Measurements from ENCODE around the gene SUSD5.

SUSD5 gene

GRCh38 chr3:33218446-33219174, at the start of gene SUSD5:
SUSD5 (minus strand) TSS chr3:33218810; CDS start chr3:33218797, 13 bp downstream.
- peak; percentile 51 for DNase-seq (ENCODE audit: low read depth)

GRCh38 chr3:33260104-33260503, 41.5 kb upstream of the SUSD5 start:
- no peak for DNase-seq (ENCODE audit: low read depth)

GRCh38 chr3:33256249-33256648, 37.6 kb upstream of the SUSD5 start:
- DNase-seq (ENCODE audit: low read depth) = no peak

- peak; percentile 23 for DNase-seq (ENCODE audit: low read depth)
These were observed 32.1 kb upstream of the SUSD5 start for GRCh38 chr3:33250712-33251111.

- no peak for DNase-seq (ENCODE audit: low read depth)
These were observed 28.2 kb upstream of the SUSD5 start for GRCh38 chr3:33246786-33247185.

- DNase-seq (ENCODE audit: low read depth) = no peak
These were observed 21.7 kb upstream of the SUSD5 start for GRCh38 chr3:33240261-33240660.

GRCh38 chr3:33238923-33239322, 20.3 kb upstream of the SUSD5 start:
- no peak for DNase-seq (ENCODE audit: low read depth)

- no peak for DNase-seq (ENCODE audit: low read depth)
These were observed 18.8 kb upstream of the SUSD5 start for GRCh38 chr3:33237439-33237838.

GRCh38 chr3:33236005-33236404, 17.4 kb upstream of the SUSD5 start:
- DNase-seq (ENCODE audit: low read depth) = no peak

- DNase-seq (ENCODE audit: low read depth) = no peak
These were observed 15.3 kb upstream of the SUSD5 start for GRCh38 chr3:33233884-33234283.

GRCh38 chr3:33231756-33232465, 13.3 kb upstream of the SUSD5 start:
- no peak for DNase-seq (ENCODE audit: low read depth)

- no peak for DNase-seq (ENCODE audit: low read depth)
These were observed 11.3 kb upstream of the SUSD5 start for GRCh38 chr3:33229947-33230346.

GRCh38 chr3:33229066-33229465, 10.5 kb upstream of the SUSD5 start:
- no peak for DNase-seq (ENCODE audit: low read depth)

GRCh38 chr3:33221241-33221640, 2.6 kb upstream of the SUSD5 start:
- DNase-seq (ENCODE audit: low read depth) = no peak

- DNase-seq (ENCODE audit: low read depth) = no peak
These were observed 521 bp upstream of the SUSD5 start for GRCh38 chr3:33219175-33219487.

- peak; percentile 4 for DNase-seq (ENCODE audit: low read depth)
These were observed 654 bp downstream of the SUSD5 start for GRCh38 chr3:33217866-33218445.

GRCh38 chr3:33215739-33216138, 2.9 kb downstream of the SUSD5 start:
- no peak for DNase-seq (ENCODE audit: low read depth)

GRCh38 chr3:33212406-33212805, 6.2 kb downstream of the SUSD5 start:
- DNase-seq (ENCODE audit: low read depth) = no peak

GRCh38 chr3:33211444-33211843, 7.2 kb downstream of the SUSD5 start:
- peak; percentile 94 for DNase-seq (ENCODE audit: low read depth)

- DNase-seq (ENCODE audit: low read depth) = no peak
These were observed 9.3 kb downstream of the SUSD5 start for GRCh38 chr3:33209357-33209756.

GRCh38 chr3:33202711-33203457, 15.7 kb downstream of the SUSD5 start:
- no peak for DNase-seq (ENCODE audit: low read depth)

GRCh38 chr3:33201195-33201594, 17.4 kb downstream of the SUSD5 start:
- no peak for DNase-seq (ENCODE audit: low read depth)

GRCh38 chr3:33196538-33196937, 22.1 kb downstream of the SUSD5 start:
- no peak for DNase-seq (ENCODE audit: low read depth)
